ENCODE measurements around the gene POC1A.

Gene POC1A

DNA sequence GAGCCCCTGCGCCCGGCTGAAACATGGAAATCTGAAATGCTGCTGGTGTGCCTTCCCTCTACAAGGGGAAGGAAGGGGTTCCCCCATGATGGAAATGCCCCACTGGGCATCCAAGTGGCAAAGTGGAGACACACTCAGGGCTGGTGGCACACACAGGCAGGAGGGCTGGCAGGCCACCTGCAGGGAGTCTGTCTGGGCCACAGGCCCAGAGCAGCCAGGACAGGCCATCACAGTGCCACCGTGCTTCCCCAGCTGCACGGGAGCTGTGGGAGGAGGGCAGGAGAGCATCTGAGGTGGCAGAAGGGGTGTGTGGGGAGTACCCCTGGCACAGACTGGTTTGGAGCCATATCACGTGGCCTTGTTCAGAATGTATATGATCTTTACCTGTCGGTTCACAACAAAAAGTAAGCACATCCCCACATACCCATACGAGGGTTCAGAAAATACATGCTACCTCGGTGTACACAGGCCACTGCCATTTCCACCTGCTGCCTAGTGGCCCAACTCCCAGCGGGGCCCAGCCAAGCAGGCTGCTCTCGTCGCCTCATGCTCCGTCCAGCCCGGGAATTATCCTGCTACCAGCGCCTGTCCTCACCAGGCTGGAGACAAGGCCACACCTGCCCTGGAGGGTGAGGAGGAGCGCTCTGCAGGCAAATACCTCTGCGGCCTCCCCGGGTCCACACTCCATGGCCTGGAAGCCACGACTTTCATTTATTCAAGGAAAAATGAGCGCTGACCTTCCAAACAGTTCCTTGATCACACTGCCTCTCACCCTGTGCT, 75.3 kb downstream of the POC1A start:
- TF ChIP-seq FOXM1 (IDR thresholded peaks at IDR 0.05; ENCODE audit: borderline replicate concordance, low read depth) (no peak), TCF12 (IDR thresholded peaks at IDR 0.05; ENCODE audit: low read depth) (no peak), RAD21 (IDR thresholded peaks at IDR 0.05; ENCODE audit: low read depth) (no peak), EP300 (IDR thresholded peaks at IDR 0.05; ENCODE audit: borderline replicate concordance) (no peak), TEAD4 (IDR thresholded peaks at IDR 0.05) (no peak), CREB1 (IDR thresholded peaks at IDR 0.05; ENCODE audit: low read depth) (no peak), EGR1 (IDR thresholded peaks at IDR 0.05) (no peak), ZBTB7A (IDR thresholded peaks at IDR 0.05; ENCODE audit: low read depth) (no peak)
- TF ChIP-seq, protein P1, sequence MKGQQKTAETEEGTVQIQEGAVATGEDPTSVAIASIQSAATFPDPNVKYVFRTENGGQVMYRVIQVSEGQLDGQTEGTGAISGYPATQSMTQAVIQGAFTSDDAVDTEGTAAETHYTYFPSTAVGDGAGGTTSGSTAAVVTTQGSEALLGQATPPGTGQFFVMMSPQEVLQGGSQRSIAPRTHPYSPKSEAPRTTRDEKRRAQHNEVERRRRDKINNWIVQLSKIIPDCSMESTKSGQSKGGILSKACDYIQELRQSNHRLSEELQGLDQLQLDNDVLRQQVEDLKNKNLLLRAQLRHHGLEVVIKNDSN (IDR thresholded peaks at IDR 0.05): no peak
- TF ChIP-seq, protein P2, sequence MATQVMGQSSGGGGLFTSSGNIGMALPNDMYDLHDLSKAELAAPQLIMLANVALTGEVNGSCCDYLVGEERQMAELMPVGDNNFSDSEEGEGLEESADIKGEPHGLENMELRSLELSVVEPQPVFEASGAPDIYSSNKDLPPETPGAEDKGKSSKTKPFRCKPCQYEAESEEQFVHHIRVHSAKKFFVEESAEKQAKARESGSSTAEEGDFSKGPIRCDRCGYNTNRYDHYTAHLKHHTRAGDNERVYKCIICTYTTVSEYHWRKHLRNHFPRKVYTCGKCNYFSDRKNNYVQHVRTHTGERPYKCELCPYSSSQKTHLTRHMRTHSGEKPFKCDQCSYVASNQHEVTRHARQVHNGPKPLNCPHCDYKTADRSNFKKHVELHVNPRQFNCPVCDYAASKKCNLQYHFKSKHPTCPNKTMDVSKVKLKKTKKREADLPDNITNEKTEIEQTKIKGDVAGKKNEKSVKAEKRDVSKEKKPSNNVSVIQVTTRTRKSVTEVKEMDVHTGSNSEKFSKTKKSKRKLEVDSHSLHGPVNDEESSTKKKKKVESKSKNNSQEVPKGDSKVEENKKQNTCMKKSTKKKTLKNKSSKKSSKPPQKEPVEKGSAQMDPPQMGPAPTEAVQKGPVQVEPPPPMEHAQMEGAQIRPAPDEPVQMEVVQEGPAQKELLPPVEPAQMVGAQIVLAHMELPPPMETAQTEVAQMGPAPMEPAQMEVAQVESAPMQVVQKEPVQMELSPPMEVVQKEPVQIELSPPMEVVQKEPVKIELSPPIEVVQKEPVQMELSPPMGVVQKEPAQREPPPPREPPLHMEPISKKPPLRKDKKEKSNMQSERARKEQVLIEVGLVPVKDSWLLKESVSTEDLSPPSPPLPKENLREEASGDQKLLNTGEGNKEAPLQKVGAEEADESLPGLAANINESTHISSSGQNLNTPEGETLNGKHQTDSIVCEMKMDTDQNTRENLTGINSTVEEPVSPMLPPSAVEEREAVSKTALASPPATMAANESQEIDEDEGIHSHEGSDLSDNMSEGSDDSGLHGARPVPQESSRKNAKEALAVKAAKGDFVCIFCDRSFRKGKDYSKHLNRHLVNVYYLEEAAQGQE (IDR thresholded peaks at IDR 0.05; ENCODE audit: low read depth): no peak

DNA sequence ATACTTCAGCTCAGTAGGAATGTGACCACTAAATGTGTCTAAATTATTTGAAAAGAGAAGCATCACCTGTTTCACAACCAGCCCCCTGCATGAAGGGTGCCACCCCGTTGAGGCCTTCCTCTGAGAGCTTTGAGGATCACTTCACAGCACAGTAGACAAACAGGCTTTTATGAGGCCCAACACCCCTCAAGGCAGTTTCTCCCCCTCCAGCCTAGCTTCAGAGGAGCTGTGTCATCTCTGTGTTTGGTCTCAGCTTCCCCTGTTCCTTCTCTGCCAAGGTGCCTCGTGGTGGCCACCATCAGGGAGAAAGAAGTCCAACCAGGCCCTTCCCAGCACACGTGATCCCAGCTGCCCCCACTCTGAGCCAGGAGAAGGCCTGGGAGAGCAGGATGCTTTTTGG, 76.3 kb downstream of the POC1A start:
- TF ChIP-seq, protein P1 (IDR thresholded peaks at IDR 0.05): no peak
- TF ChIP-seq RAD21 (IDR thresholded peaks at IDR 0.05; ENCODE audit: low read depth): no peak
- no peak for TF ChIP-seq YY1 (IDR thresholded peaks at IDR 0.05; ENCODE audit: low read depth)
- TF ChIP-seq, protein P3, sequence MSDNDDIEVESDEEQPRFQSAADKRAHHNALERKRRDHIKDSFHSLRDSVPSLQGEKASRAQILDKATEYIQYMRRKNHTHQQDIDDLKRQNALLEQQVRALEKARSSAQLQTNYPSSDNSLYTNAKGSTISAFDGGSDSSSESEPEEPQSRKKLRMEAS (IDR thresholded peaks at IDR 0.05): no peak
- no peak for TF ChIP-seq CEBPB (IDR thresholded peaks at IDR 0.05)
- TF ChIP-seq EP300 (IDR thresholded peaks at IDR 0.05; ENCODE audit: borderline replicate concordance): no peak
- TF ChIP-seq NFIC (IDR thresholded peaks at IDR 0.05): no peak
- TF ChIP-seq FOXM1 (IDR thresholded peaks at IDR 0.05; ENCODE audit: borderline replicate concordance, low read depth): no peak
- no peak for TF ChIP-seq ZBTB7A (IDR thresholded peaks at IDR 0.05; ENCODE audit: low read depth)
- no peak for TF ChIP-seq TAF1 (IDR thresholded peaks at IDR 0.05; ENCODE audit: low read depth)
- TF ChIP-seq, protein P2 (IDR thresholded peaks at IDR 0.05; ENCODE audit: low read depth): no peak
- no peak for TF ChIP-seq CREB1 (IDR thresholded peaks at IDR 0.05; ENCODE audit: low read depth)
- no peak for TF ChIP-seq TEAD4 (IDR thresholded peaks at IDR 0.05)
- TF ChIP-seq EGR1 (IDR thresholded peaks at IDR 0.05): no peak
- TF ChIP-seq TCF12 (IDR thresholded peaks at IDR 0.05; ENCODE audit: low read depth): no peak

DNA sequence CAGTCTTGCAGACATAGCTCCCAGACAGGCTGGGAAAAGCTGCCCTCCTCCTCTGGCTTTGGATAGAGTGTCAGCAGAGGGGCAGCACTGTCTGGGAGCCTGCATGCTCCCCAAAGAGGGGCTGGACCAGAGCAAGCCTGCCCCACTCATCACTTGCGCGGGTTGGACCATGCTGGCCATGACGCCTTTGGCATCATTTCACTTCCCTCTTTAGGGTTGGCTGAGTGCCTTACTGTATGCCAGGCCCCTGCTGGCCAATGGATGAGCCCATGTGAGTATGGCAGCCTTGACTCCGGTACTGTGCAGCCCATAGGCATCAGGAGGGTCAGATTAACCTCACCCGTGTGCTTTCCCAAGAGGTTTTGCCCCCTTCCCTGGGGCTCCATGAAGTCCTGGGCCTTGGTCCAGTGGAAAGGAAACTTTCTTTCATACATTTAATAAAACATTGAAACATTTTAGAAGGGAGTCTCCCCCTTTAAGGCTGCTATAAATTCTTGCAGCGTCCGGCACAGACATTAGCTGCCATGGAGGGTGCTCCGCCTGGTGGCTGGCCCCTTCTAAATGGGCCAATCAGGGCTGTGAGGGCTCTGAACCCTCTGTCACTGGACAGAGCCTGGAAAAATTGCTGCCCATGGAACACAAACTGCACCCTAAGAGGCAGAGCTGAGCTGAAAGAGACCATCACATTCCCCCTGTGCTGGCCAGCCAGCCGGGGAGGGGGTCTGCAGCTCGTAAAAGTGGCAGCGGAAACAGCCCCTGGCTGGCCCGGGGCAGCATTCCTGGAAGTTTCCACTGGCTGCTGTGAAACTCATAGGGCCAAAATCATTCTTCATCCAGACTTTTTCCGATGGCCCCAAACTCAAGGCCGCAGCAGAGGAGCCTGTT, 77.1 kb downstream of the POC1A start:
- TF ChIP-seq ZBTB7A (IDR thresholded peaks at IDR 0.05; ENCODE audit: low read depth) (no peak), YY1 (IDR thresholded peaks at IDR 0.05; ENCODE audit: low read depth) (no peak), EGR1 (IDR thresholded peaks at IDR 0.05) (no peak), EP300 (IDR thresholded peaks at IDR 0.05; ENCODE audit: borderline replicate concordance) (no peak), RAD21 (IDR thresholded peaks at IDR 0.05; ENCODE audit: low read depth) (no peak), CEBPB (IDR thresholded peaks at IDR 0.05) (no peak)

DNA sequence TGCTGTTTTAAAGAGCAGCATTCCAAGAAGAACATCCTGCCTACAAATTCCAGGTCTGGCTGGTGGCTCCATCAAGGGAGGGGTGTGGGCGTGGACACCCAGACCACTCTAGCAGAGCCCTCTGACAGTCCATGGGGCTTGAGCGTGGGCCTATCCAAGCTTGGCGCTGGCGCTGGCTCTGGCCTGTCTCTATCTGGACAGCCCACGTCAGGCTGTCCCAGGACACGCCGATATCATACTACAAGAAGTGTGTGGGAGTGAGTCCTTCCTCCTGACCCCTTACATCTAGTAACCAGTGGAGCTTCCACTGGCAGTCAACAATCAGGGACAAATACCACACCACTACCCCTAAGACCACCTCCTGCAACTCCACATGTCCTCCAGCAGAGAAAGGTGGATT, 80.7 kb downstream of the POC1A start:
- no peak for TF ChIP-seq ZBTB7A (IDR thresholded peaks at IDR 0.05; ENCODE audit: low read depth)
- no peak for TF ChIP-seq NFIC (IDR thresholded peaks at IDR 0.05)
- TF ChIP-seq YY1 (IDR thresholded peaks at IDR 0.05; ENCODE audit: low read depth): no peak
- TF ChIP-seq RAD21 (IDR thresholded peaks at IDR 0.05; ENCODE audit: low read depth): no peak
- no peak for TF ChIP-seq TAF1 (IDR thresholded peaks at IDR 0.05; ENCODE audit: low read depth)
- TF ChIP-seq TCF12 (IDR thresholded peaks at IDR 0.05; ENCODE audit: low read depth): no peak
- TF ChIP-seq, protein P2 (IDR thresholded peaks at IDR 0.05; ENCODE audit: low read depth): no peak
- TF ChIP-seq EGR1 (IDR thresholded peaks at IDR 0.05): no peak
- TF ChIP-seq EP300 (IDR thresholded peaks at IDR 0.05; ENCODE audit: borderline replicate concordance): no peak
- TF ChIP-seq FOXM1 (IDR thresholded peaks at IDR 0.05; ENCODE audit: borderline replicate concordance, low read depth): no peak
- no peak for TF ChIP-seq CEBPB (IDR thresholded peaks at IDR 0.05)
- no peak for TF ChIP-seq CREB1 (IDR thresholded peaks at IDR 0.05; ENCODE audit: low read depth)

All from Ishikawa (cell line).